ENCODE results near the gene PIGU.
A peak's percentile ranks its signal among the peaks of the same experiment; 100 is the strongest.
"Not testable (repeated sequence)": the region's sequence is repeated elsewhere in the genome, so short reads cannot be mapped to it uniquely, and the experiment has no call there.

Gene PIGU, protein sequence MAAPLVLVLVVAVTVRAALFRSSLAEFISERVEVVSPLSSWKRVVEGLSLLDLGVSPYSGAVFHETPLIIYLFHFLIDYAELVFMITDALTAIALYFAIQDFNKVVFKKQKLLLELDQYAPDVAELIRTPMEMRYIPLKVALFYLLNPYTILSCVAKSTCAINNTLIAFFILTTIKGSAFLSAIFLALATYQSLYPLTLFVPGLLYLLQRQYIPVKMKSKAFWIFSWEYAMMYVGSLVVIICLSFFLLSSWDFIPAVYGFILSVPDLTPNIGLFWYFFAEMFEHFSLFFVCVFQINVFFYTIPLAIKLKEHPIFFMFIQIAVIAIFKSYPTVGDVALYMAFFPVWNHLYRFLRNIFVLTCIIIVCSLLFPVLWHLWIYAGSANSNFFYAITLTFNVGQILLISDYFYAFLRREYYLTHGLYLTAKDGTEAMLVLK

DNA sequence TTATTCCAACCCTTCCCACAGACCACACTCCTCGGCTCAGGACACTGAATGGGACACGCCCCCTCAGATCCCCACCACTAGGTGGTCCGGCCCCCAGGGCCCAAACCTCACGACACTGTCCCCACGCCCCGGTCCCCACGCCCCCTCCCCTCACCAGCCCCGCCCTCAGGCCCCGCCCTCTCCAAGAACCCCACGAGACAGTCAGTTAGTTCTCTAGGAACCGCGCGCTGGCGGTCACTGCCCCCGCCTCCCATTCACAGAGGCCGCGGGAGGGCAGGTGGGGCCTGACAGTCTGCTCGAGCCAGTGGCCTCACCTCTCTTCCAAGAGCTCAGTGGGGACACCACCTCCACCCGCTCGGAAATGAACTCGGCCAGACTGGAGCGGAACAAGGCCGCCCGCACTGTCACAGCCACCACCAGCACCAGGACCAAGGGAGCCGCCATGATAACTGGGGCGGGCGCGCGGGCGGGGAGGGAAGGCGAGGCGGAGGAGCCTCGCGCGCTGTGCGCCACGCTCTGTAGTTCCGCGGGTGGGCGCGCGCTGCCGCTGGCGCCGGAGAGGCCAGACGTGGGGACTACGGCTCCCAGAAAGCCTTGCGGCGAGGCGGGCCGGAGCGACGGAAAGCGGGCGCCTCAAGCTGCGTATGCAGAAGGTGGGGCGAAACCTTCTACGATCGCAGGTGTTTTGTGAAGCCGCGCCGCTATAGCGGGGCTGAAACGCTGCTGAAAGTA lies at the start of gene PIGU:
Gene PIGU, minus strand, starts transcription at position 451 of the 732 bp plus-strand sequence. Its CDS starts 7 bp downstream, at position 444.
- Mint-ChIP-seq H3K36me3 (ENCODE audit: low read depth) (no peaks in the 10 kb centered on the region), H3K4me1 (ENCODE audit: low read depth) (peaks cover 32% of the 10 kb centered on the region), H3K27ac (peak within 1 kb of the TSS; percentile 97), H3K27me3 (no peaks in the 10 kb centered on the region), H3K4me3 (peak within 1 kb of the TSS; percentile 90), H3K9me3 (no peaks in the 10 kb centered on the region)

DNA sequence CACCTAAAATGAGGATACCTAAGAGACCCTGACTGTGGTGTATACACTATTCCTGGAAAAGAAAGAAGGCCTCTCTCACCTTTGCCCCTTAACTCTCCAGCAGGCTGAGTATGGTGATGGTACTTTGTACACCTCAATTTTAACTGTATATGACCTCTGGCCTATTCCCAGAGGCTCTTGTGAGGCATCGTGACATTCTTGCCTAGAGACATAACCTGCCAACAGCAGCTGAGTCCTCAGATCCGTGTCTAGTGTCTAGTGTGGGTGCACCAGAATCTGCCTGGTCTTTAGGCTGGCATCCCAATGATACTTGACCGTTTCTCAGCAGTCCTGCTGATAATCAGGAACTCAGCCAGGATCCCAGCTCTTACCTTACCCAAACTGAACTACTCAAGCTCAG lies 47.3 kb upstream of the PIGU start:
- H3K27me3 Mint-ChIP-seq, result no peaks in the 10 kb centered on the region
- H3K4me3 Mint-ChIP-seq, result no peak overlapping the region
- H3K36me3 Mint-ChIP-seq (ENCODE audit: low read depth), result peaks cover 31% of the 10 kb centered on the region

DNA sequence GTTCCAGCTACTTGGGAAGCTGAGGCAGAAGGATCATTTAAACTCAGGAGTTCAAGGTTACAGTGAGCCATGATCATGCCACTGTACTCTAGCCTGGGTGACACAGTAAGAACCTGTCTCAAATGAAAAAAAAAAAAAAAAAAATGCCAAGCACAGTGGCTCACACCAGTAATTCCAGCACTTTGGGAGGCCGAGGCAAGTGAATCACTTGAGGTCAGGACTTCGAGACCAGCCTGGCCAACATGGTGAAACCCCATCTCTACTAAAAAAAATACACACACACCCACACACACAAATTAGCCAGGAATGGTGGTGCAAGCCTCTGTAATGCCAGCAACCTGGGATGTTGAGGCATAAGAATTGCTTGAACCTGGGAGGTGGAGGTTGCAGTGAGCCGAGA lies 45.7 kb upstream of the PIGU start:
- not testable (repeated sequence) for H3K9me3 Mint-ChIP-seq, H3K27me3 Mint-ChIP-seq, H3K27ac Mint-ChIP-seq, H3K4me3 Mint-ChIP-seq
- peaks cover 20% of the 10 kb centered on the region for H3K4me1 Mint-ChIP-seq (ENCODE audit: low read depth)
- H3K36me3 Mint-ChIP-seq (ENCODE audit: low read depth), result peaks cover 31% of the 10 kb centered on the region

More for the DNA sequence above, 47.3 kb upstream of the PIGU start:
- Mint-ChIP-seq H3K27ac (no peak overlapping the region), H3K9me3 (no peaks in the 10 kb centered on the region), H3K4me1 (ENCODE audit: low read depth) (peaks cover 15% of the 10 kb centered on the region)

DNA sequence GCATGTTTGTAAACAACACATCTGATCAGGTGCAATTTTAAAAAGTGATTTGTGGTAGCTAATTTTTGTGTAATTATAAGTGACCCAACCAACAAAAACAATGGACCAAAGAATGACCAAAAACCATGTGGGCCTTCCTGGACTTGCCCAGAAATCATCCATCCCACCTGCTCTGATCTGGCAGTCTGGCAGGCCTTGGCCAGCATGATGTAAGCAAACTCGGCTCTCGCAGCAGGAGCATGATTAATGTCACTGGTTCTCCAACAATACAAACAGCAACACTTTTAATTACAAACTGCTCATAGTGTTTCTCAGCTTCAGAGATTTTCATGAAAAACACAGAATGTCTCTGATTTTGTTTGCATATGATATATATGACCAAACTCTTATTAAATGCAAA lies 43.4 kb upstream of the PIGU start:
- Mint-ChIP-seq H3K4me1 (ENCODE audit: low read depth) (peaks cover 20% of the 10 kb centered on the region), H3K27ac (no peak overlapping the region), H3K9me3 (no peaks in the 10 kb centered on the region), H3K4me3 (no peak overlapping the region), H3K27me3 (no peaks in the 10 kb centered on the region), H3K36me3 (ENCODE audit: low read depth) (peaks cover 17% of the 10 kb centered on the region)

DNA sequence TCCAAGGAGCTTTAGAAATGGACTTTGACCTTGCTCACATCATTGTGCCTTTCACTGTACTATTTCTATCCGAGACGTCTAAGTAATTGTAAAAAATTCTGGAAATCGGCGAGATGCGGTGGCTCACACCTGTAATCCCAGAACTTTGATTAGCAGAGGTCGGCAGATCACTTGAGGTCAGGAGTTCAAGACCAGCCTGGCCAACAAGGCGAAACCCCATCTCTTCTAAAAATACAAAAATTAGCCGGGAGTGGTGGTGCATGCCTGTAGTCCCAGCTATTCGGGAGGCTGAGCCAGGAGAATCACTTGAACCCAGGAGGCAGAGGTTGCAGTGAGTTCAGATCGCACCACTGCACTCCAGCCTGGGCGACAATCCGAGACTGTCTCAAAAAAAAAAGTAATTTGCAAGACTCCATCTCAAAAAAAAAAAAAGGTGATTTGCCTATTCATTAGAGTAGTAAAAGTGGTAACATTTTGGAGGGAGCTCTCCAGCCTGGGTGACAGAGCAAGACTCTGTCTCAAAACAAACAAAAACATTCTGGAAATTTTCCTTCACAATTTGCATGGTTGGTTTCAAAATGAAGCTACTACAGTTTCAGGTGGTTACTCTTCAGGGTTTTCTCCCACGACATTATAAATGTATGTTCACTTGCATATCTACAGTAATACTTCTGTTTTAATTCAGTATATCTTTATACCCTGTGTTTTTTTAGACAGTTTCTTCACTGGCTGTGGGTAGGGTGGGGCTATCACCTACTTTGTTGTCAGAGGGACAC lies 42.5 kb upstream of the PIGU start:
- H3K9me3 Mint-ChIP-seq, H3K27ac Mint-ChIP-seq, H3K4me3 Mint-ChIP-seq, H3K27me3 Mint-ChIP-seq: not testable (repeated sequence)
- Mint-ChIP-seq H3K4me1 (ENCODE audit: low read depth) (peaks cover 20% of the 10 kb centered on the region), H3K36me3 (ENCODE audit: low read depth) (peaks cover 13% of the 10 kb centered on the region)

DNA sequence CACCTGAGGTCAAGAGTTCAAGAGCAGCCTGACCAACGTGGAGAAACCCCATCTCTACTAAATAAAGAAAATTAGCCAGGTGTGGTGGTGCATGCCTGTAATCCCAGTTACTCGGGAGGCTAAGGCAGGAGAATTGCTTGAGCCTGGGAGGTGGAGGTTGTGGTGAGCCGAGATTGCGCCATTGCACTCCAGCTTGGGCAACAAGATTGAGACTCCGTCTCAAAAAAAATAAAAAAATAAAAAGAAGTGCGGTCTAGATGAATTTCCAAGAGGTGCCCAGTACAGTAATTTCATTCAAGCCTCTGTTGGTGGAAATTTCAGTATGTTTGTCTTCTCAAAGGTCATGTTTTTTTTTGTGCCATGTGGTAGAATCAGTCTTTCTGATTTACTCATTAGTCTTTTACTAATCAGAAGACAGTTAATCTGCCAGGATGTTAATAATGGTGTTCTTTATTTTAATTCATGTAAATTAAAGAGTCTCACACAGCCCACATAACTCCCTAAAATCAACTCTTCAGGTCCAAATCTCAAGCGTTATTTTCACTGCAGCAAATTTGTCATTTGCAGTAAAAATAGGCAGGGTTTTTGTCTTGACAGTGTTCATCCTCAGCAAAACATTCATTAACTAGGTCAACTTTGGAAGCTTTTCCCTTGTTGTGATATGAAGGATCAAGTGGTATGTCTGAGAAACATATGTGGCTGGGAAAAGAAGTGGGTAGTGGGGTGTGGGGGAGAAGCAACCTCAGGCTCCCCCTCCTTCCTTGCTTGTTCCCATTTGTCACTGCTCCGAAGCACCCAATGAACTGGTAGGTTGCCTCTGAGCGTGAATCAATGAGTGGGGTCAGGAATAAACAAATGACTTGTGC lies 40.6 kb upstream of the PIGU start:
- H3K9me3 Mint-ChIP-seq, result no peaks in the 10 kb centered on the region
- H3K36me3 Mint-ChIP-seq (ENCODE audit: low read depth), result peaks cover 19% of the 10 kb centered on the region
- no peak overlapping the region for H3K27ac Mint-ChIP-seq
- H3K27me3 Mint-ChIP-seq, result no peaks in the 10 kb centered on the region
- no peak overlapping the region for H3K4me3 Mint-ChIP-seq
- peaks cover 26% of the 10 kb centered on the region for H3K4me1 Mint-ChIP-seq (ENCODE audit: low read depth)

DNA sequence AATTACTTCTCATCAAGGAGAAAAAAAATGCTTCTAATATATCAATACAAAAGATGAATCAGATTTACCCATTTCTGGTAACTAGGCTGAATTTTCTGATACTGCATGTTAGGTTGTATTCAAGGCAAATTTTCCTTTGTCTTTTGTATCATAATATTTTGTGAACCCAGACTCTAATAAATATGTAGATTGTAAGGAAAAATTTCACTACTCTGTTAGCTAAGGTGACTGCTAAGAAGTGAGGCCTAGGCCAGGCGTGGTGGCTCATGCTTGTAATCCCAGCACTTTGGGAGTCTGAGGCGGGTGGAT lies 40.0 kb upstream of the PIGU start:
- Mint-ChIP-seq H3K36me3 (ENCODE audit: low read depth) (peaks cover 24% of the 10 kb centered on the region), H3K27me3 (no peaks in the 10 kb centered on the region), H3K4me3 (no peak overlapping the region), H3K9me3 (no peaks in the 10 kb centered on the region), H3K27ac (no peak overlapping the region), H3K4me1 (ENCODE audit: low read depth) (peaks cover 26% of the 10 kb centered on the region)

DNA sequence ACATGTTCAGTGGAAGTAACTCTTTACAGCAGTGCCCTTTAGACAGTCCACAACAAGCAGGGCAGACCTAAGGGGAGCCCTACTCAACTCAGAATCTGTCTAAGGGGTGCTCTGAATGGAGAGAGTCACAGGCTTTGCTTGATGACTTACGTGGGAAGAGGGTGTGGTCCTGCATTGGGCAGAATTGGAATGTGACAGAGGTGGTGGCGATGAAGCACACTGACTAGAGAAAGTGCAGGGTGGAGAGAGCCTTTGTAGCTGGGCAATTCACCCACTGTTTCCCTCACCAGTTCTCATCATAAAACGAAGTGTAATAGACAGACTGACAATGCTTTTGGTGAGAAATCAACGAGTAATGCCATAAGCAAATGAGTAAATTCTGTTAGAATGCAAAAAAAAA lies 38.5 kb upstream of the PIGU start:
- no peak overlapping the region for H3K27ac Mint-ChIP-seq
- H3K27me3 Mint-ChIP-seq, result no peaks in the 10 kb centered on the region
- no peaks in the 10 kb centered on the region for H3K9me3 Mint-ChIP-seq
- H3K4me3 Mint-ChIP-seq, result no peak overlapping the region
- H3K36me3 Mint-ChIP-seq (ENCODE audit: low read depth), result peaks cover 17% of the 10 kb centered on the region
- peaks cover 27% of the 10 kb centered on the region for H3K4me1 Mint-ChIP-seq (ENCODE audit: low read depth)

DNA sequence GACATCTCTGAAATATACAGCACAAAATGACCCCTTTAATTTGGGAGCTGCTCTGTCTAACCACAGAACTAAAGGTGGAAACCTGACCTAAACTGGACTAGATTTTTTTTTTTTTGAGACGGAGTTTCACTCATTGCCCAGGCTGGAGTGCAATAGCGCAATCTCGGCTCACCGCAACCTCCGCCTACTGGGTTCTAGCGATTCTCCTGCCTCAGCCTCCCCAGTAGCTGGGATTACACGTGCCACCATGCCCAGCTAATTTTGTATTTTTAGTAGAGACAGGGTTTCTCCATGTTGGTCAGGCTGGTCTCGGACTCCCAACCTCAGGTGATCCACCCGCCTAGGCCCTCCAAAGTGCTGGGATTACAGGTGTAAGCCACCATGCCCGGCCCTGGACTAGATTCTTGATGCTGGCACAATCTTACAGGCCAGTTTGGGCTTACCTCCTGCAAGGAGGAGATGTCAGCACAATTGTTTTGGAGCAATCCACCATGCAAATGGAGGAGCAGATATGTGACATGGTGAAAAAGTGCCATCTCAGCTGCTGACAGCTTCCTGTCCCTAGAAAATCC lies 37.1 kb upstream of the PIGU start:
- H3K27me3 Mint-ChIP-seq, H3K4me3 Mint-ChIP-seq, H3K9me3 Mint-ChIP-seq, H3K27ac Mint-ChIP-seq: not testable (repeated sequence)
- H3K4me1 Mint-ChIP-seq (ENCODE audit: low read depth), result peaks cover 17% of the 10 kb centered on the region
- H3K36me3 Mint-ChIP-seq (ENCODE audit: low read depth), result peaks cover 10% of the 10 kb centered on the region

DNA sequence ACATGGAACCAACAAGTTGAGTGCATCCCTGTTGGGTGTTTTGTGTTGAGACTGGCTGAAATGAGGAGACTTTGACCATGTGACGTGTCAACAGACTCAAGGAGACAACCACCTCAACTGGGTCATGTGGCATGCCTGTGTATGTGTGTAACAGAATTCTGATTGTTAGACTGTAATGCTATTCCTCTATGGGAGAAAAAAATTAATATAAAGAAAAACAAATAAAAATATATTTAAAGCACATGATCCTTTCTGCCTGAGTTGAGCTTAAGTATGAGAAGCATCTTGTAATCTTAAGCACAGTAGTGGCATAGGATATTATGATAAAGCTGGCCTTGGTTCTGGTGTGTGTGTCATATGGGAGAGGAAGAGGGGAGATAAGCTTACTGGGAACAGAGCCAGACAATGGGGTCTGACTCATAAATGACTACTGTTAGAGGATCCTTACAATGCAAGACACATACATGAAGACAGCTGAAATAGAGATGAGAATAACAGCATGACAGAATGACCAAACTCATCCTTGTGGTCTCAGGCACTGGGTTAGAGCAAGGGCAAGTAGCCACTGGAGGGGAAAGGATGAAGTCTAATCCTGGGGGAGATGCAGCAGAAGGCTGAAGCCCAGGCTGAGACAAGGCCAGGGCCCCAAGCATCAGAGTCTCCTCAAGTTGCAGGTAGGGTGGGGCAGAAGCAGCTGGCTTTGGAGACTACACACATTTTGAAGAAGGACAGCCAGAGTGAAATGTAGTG lies 36.5 kb upstream of the PIGU start:
- Mint-ChIP-seq H3K4me3 (no peak overlapping the region), H3K36me3 (ENCODE audit: low read depth) (peaks cover 10% of the 10 kb centered on the region), H3K27me3 (no peaks in the 10 kb centered on the region), H3K27ac (no peak overlapping the region), H3K4me1 (ENCODE audit: low read depth) (peaks cover 18% of the 10 kb centered on the region), H3K9me3 (no peaks in the 10 kb centered on the region)

DNA sequence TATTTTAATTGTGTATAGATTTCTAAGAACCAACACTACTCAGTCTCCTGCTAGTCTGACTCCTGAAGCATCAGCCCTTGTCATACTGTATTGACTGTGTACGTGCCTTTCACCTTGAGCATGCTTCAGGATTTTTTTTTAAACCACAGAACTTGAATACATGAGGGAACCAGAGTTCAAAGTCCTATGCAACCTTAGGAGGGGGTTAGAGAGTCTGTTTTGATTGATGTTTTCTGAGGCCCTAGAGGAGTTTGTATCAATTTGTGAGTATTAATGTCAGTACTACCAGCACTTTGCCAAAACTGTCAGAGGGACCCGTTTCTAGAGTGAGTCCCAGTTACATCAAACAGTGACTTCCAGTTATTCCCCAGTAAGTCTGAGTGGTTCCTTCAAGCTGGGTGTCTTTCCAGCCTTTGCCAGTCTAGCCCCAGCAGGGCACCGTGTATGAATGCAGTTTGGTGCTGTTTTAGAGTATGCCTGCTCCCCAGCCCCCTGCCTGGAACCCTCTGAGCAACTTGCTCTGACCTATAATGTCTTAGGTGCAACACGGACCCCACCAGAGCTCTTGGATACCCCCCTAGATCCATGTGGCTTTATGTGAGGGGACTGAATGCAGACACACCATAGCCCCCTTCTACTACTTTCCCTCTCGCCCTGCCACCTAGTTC lies 35.8 kb upstream of the PIGU start:
- Mint-ChIP-seq H3K27me3 (no peaks in the 10 kb centered on the region), H3K27ac (no peak overlapping the region), H3K9me3 (no peaks in the 10 kb centered on the region), H3K4me3 (no peak overlapping the region), H3K36me3 (ENCODE audit: low read depth) (peaks cover 10% of the 10 kb centered on the region), H3K4me1 (ENCODE audit: low read depth) (peaks cover 20% of the 10 kb centered on the region)

DNA sequence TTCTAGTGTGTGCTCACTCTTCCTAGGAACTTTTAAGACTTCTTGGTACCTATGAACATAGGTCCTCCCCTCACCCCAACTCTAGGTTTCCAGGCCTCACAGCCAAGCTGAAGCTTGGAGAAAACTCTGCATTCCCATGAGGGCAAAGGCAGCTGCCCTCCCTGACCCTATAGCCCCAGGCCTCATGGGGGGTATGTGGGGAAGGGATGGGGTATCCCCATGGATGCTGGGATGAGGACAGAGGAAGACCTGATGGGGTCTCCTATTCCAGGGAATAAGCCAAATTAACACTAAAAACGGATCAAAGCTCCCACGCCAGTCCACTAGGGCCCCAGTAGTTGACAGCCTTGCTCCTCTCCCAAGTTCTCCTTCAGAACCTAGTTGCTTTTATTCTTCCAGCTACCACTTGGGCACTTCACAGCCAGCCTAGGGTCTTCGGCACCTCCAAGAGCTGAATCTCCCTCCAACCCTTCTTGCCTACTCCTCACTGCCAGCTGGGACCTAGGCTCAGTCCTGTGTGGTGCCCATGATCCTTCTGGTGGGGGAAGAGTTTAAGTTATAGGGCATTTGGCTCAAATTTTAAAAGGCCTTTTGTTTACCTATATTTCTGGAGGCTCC lies 35.0 kb upstream of the PIGU start:
- H3K27ac Mint-ChIP-seq, result no peak overlapping the region
- no peak overlapping the region for H3K4me3 Mint-ChIP-seq
- H3K27me3 Mint-ChIP-seq, result no peaks in the 10 kb centered on the region
- H3K4me1 Mint-ChIP-seq (ENCODE audit: low read depth), result peaks cover 20% of the 10 kb centered on the region
- peaks cover 10% of the 10 kb centered on the region for H3K36me3 Mint-ChIP-seq (ENCODE audit: low read depth)
- H3K9me3 Mint-ChIP-seq, result no peaks in the 10 kb centered on the region

Data from stimulated activated naive CD8-positive, alpha-beta T cell treated with anti-CD3 and anti-CD28 coated beads, Interleukin-15, Interleukin-2, amounts not matched to agents 100 ng/mL and 50 ng/mL, for 24 hours (primary cell).